ENCODE data around the gene NRL. TPM values are rescaled to one million over a fixed set of nuclear protein-coding genes. Genes with fewer than 3 reads are reported as not detected.

Gene NRL
- total and polyA plus RNA-seq, 2 donors (not counting 3 experiments of a cell fraction or from before 2014, with no cell fraction given): 0.71 to 1.1 TPM

DNA sequence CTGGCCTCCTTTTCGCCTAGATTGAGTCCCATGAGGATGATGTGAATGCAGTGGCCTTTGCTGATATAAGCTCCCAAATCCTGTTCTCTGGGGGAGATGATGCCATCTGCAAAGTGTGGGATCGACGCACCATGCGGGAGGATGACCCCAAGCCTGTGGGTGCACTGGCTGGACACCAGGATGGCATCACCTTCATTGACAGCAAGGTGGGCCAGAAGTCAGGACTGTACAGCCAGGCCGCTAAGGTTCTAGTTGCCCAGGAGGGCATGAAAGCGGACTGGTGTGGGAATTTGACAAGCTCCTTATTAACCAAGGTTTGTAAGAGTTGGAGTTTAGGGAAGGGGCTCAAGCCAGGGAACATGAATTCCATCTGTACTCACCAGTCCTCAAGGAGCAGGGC lies 4.9 kb upstream of the NRL start:
- no TSS peak for BruUV-seq (replicated peaks)
- dilution Hi-C loops (cut with MboI; ENCODE audit: extremely low pct_ligation_motif_present, low sequenced_read_pairs): no loop called here
- no peaks in the 10 kb centered on the region for H4K20me1 ChIP-seq (replicated peaks; ENCODE audit: control insufficient read depth, extremely low read depth, insufficient read depth, low read length)
- DNase-seq (ENCODE audit: low read depth, low spot score) (no peak), FAIRE-seq (no peak)
- TF ChIP-seq FOS (IDR thresholded peaks at IDR 0.05; ENCODE audit: borderline replicate concordance, insufficient read depth, low read length): no peak
- TF ChIP-seq MYC (IDR thresholded peaks at IDR 0.05; ENCODE audit: low read depth, low read length): no peak
- TF ChIP-seq GATA2 (IDR thresholded peaks at IDR 0.05; ENCODE audit: insufficient read depth, insufficient read length, low read depth, low read length): no peak
- TF ChIP-seq POLR2AphosphoS5 (IDR thresholded peaks at IDR 0.05; ENCODE audit: insufficient read depth, low read depth, low read length): no peak
- no peak for TF ChIP-seq JUN (IDR thresholded peaks at IDR 0.05; ENCODE audit: borderline replicate concordance, insufficient read depth, insufficient read length, low read depth)
- no peak for TF ChIP-seq POLR2A (IDR thresholded peaks at IDR 0.05; ENCODE audit: low read depth, low read length)
- no peak for TF ChIP-seq EZH2 (IDR thresholded peaks at IDR 0.05; ENCODE audit: borderline replicate concordance, low read depth, low read length, severe bottlenecking)
- TF ChIP-seq, protein P1, sequence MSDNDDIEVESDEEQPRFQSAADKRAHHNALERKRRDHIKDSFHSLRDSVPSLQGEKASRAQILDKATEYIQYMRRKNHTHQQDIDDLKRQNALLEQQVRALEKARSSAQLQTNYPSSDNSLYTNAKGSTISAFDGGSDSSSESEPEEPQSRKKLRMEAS (IDR thresholded peaks at IDR 0.05; ENCODE audit: insufficient read depth, insufficient read length): no peak
- TF ChIP-seq, protein P2, sequence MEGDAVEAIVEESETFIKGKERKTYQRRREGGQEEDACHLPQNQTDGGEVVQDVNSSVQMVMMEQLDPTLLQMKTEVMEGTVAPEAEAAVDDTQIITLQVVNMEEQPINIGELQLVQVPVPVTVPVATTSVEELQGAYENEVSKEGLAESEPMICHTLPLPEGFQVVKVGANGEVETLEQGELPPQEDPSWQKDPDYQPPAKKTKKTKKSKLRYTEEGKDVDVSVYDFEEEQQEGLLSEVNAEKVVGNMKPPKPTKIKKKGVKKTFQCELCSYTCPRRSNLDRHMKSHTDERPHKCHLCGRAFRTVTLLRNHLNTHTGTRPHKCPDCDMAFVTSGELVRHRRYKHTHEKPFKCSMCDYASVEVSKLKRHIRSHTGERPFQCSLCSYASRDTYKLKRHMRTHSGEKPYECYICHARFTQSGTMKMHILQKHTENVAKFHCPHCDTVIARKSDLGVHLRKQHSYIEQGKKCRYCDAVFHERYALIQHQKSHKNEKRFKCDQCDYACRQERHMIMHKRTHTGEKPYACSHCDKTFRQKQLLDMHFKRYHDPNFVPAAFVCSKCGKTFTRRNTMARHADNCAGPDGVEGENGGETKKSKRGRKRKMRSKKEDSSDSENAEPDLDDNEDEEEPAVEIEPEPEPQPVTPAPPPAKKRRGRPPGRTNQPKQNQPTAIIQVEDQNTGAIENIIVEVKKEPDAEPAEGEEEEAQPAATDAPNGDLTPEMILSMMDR (IDR thresholded peaks at IDR 0.05; ENCODE audit: extremely low read depth in 1 of 2, insufficient read depth in 1 of 2, low read depth in 1 of 2, low read length in 2 of 2): no peak
- H3K36me3 ChIP-seq (ENCODE audit: control insufficient read depth in 2 of 2, extremely low read depth in 1 of 2, insufficient read depth in 2 of 2, low read length in 2 of 2): peaks cover 11 to 38% of the 10 kb centered on the region in 2 experiments
- H3K9me1 ChIP-seq (replicated peaks; ENCODE audit: control insufficient read depth, extremely low read depth, insufficient read depth, low read length): no peaks in the 10 kb centered on the region
- ChIA-PET POLR2A (no interaction called here), CTCF (interaction anchor here (1.0 kb wide), 1 partner anchor 22 kb away, joined by 4 read pairs; the partner anchor contains the start of gene EMC9)
- H3K27me3 ChIP-seq (ENCODE audit: control insufficient read depth in 2 of 2, insufficient read depth in 2 of 2, low read length in 2 of 2): no peaks in the 10 kb centered on the region
- no peak overlapping the region for H3K9ac ChIP-seq (replicated peaks; ENCODE audit: extremely low read depth, insufficient read depth, low read length)
- H3K4me1 ChIP-seq (ENCODE audit: control insufficient read depth, extremely low read depth, insufficient read depth, low read length): peaks cover 7% of the 10 kb centered on the region
- no peaks in the 10 kb centered on the region for H3K79me2 ChIP-seq (ENCODE audit: control insufficient read depth, insufficient read depth, low read length)
- no peak overlapping the region for H3K27ac ChIP-seq (ENCODE audit: insufficient read depth, low read depth, low read length)
- intact Hi-C loops (cut with micrococcal nuclease): no loop called here
- H3K9me3 ChIP-seq (replicated peaks; ENCODE audit: control insufficient read depth, insufficient read depth, low read length): no peaks in the 10 kb centered on the region
- no peak overlapping the region for H2AFZ ChIP-seq (ENCODE audit: low read depth, low read length)
- H3K4me3 ChIP-seq (replicated peaks in 1 of 3; ENCODE audit: insufficient read depth in 1 of 3, low read depth in 1 of 3, low read length in 3 of 3): no peak overlapping the region
- H3K4me2 ChIP-seq (ENCODE audit: insufficient read depth, low read length): no peak overlapping the region

Data from endothelial cell of umbilical vein (primary cell).